ENCODE measurements around the gene CRABP1.

- TF ChIP-seq POLR2A (IDR thresholded peaks at IDR 0.05; ENCODE audit: low read depth, low read length) (no peak), GABPA (IDR thresholded peaks at IDR 0.05; ENCODE audit: low read depth) (no peak), CTCF (IDR thresholded peaks at IDR 0.05 in 2 of 3, conservative IDR thresholded peaks at IDR 0.05 in 1 of 3; ENCODE audit: control insufficient read depth in 2 of 3, extremely low read depth in 1 of 3, insufficient read depth in 1 of 3, low read depth in 3 of 3, low read length in 3 of 3) (no peak)
Measured at GRCh38 chr15:78311292-78311691, 28.9 kb upstream of the CRABP1 start.

Data from GM12878 (cell line).